Astrocyte (in vitro differentiated cells and primary cell): ENCODE results near the gene NBR1.

Source experiments
- CTCF ChIP-seq: IDR thresholded peaks from 2 replicates; pipeline ENCODE4 v1.5.1; 2011; ENCODE audit warnings: low read depth, mild to moderate bottlenecking, inconsistent platforms, low read length, moderate library complexity; ENCODE audit not compliant: insufficient read depth
- EZH2 ChIP-seq: IDR thresholded peaks from 2 replicates; pipeline ENCODE4 v1.6.1; 2012; ENCODE audit warnings: mild to moderate bottlenecking, low read length, inconsistent platforms; ENCODE audit not compliant: insufficient read depth

DNA sequence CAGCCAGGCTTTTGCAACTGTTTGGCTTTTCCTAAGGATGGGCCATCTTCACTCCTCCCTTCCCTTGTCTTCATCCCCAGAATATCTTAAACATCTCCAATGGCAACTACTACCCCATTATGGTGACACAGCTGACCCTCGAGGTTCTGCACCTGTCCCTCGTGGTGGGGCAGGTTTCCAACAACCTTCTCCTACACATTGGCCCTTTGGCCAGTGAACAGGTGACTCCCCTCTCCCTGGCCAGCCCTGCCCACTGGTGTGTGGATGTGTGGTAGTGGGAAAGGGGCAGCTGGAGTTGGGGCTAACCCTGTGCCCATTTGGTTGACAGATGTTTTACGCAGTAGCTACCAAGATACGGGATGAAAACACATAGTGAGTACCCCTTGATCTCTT lies 45.4 kb downstream of the NBR1 start:
- no peak for TF ChIP-seq CTCF
- no peak for TF ChIP-seq EZH2
